CD14-positive monocyte (primary cell): ENCODE data around the gene SYNE1. TPM values are rescaled to one million over a fixed set of nuclear protein-coding genes. Genes with fewer than 3 reads are reported as not detected.

Source experiments
- DNase-seq, 3 donors: peaks; one replicate each; pipeline ENCODE4 v3.0.0-alpha.2; 2011 to 2022
- H2AFZ ChIP-seq: 2 replicates; pipeline ENCODE4 v1.6.0; 2012; ENCODE audit warnings: mild to moderate bottlenecking, low read depth, low read length, inconsistent platforms; ENCODE audit not compliant: insufficient read depth, poor library complexity, severe bottlenecking
- H3K27ac ChIP-seq, 2 donors: 1 replicate in 1 of 2; 2 replicates in 1 of 2; pipeline ENCODE4 v1.5.1; 2012 to 2013; ENCODE audit warnings: low read length in 2 of 2, control low read depth in 1 of 2, inconsistent platforms in 1 of 2, low read depth in 1 of 2, mild to moderate bottlenecking in 1 of 2
- H3K27me3 ChIP-seq, 2 donors: one replicate each; pipeline versions ENCODE4 v1.6.0 to v1.6.1; 2011 to 2013; ENCODE audit warnings: low read length in 2 of 2; ENCODE audit not compliant: control insufficient read depth in 2 of 2, insufficient read depth in 2 of 2
- H3K36me3 ChIP-seq, 2 donors: replicated peaks in 1 of 2; 1 replicate in 1 of 2; 2 replicates in 1 of 2; pipeline versions ENCODE4 v1.5.1 to v1.6.1; 2012 to 2013; ENCODE audit warnings: low read length in 2 of 2, control low read depth in 1 of 2, inconsistent platforms in 1 of 2, mild to moderate bottlenecking in 1 of 2; ENCODE audit not compliant: insufficient read depth in 2 of 2, control insufficient read depth in 1 of 2
- H3K4me1 ChIP-seq, 2 donors: 1 replicate in 1 of 2; 2 replicates in 1 of 2; pipeline versions ENCODE4 v1.5.1 to v1.6.1; 2012 to 2013; ENCODE audit warnings: low read length in 2 of 2, control low read depth in 1 of 2, inconsistent platforms in 1 of 2, mild to moderate bottlenecking in 1 of 2, moderate library complexity in 1 of 2; ENCODE audit not compliant: insufficient read depth in 2 of 2, control insufficient read depth in 1 of 2
- H3K4me2 ChIP-seq: replicated peaks from 2 replicates; pipeline ENCODE3; 2012; ENCODE audit warnings: low read length, moderate library complexity, mild to moderate bottlenecking; ENCODE audit not compliant: poor library complexity, severe bottlenecking; ENCODE audit errors: extremely low read depth
- H3K4me3 ChIP-seq, 3 experiments: fragments of 200-600 bp in 1 of 3; sonication (generic) in 1 of 3; replicated peaks in 1 of 3; 1 replicate in 2 of 3; 2 replicates in 1 of 3; pipeline ENCODE4 v1.5.1; 2011 to 2013; ENCODE audit warnings: low read length in 3 of 3, mild to moderate bottlenecking in 3 of 3, control low read depth in 2 of 3, low read depth in 2 of 3, inconsistent platforms in 1 of 3, moderate library complexity in 1 of 3
- H3K79me2 ChIP-seq: 2 replicates; pipeline ENCODE4 v1.6.0; 2012; ENCODE audit warnings: mild to moderate bottlenecking, control low read depth, inconsistent platforms, low read length, moderate library complexity; ENCODE audit not compliant: insufficient read depth
- H3K9ac ChIP-seq: 2 replicates; pipeline ENCODE4 v1.6.0; 2017; ENCODE audit warnings: low read length, mild to moderate bottlenecking; ENCODE audit not compliant: insufficient read depth, poor library complexity, severe bottlenecking
- H3K9me3 ChIP-seq, 2 donors: replicated peaks in 1 of 2; 1 replicate in 1 of 2; 2 replicates in 1 of 2; pipeline versions ENCODE4 v1.5.1 to v1.6.1; 2012 to 2013; ENCODE audit warnings: low read length in 2 of 2, control low read depth in 1 of 2; ENCODE audit not compliant: control insufficient read depth in 1 of 2, insufficient read depth in 1 of 2
- H4K20me1 ChIP-seq: 2 replicates; pipeline ENCODE4 v1.6.0; 2012; ENCODE audit warnings: mild to moderate bottlenecking, low read length, control low read depth, moderate library complexity; ENCODE audit not compliant: insufficient read depth
- H3K27ac Mint-ChIP-seq, 7 donors: one replicate each; pipeline ENCODE4 v1.8.0; 2020; ENCODE audit warnings: mild to moderate bottlenecking in 7 of 7, mixed read lengths in 7 of 7, moderate library complexity in 6 of 7, inconsistent platforms in 2 of 7
- H3K27me3 Mint-ChIP-seq, 3 donors: one replicate each; pipeline ENCODE4 v1.8.0; 2021 to 2022; ENCODE audit warnings: low read depth in 3 of 3, mild to moderate bottlenecking in 3 of 3, mixed read lengths in 3 of 3, moderate library complexity in 3 of 3, inconsistent platforms in 1 of 3
- H3K36me3 Mint-ChIP-seq, 2 donors: one replicate each; pipeline ENCODE4 v1.8.0; 2020; ENCODE audit warnings: mixed read lengths in 2 of 2, inconsistent platforms in 1 of 2, mild to moderate bottlenecking in 1 of 2
- H3K4me1 Mint-ChIP-seq: one replicate; pipeline ENCODE4 v1.8.0; 2020; ENCODE audit warnings: mild to moderate bottlenecking, mixed read lengths
- H3K4me3 Mint-ChIP-seq, 2 donors: one replicate each; pipeline ENCODE4 v1.8.0; 2020; ENCODE audit warnings: mild to moderate bottlenecking in 2 of 2, mixed read lengths in 2 of 2, moderate library complexity in 1 of 2
- H3K9me3 Mint-ChIP-seq, 7 donors: one replicate each; pipeline ENCODE4 v1.8.0; 2020 to 2022; ENCODE audit warnings: mixed read lengths in 7 of 7, mild to moderate bottlenecking in 6 of 7, moderate library complexity in 6 of 7, inconsistent platforms in 2 of 7
- WGBS: methylation state at CpG from one replicate; pipeline ENCODE4 v1.1.5; 2013; ENCODE audit warnings: missing lambda C conversion rate; ENCODE audit not compliant: insufficient coverage; 5-methylcytosine and 5-hydroxymethylcytosine counted together
- intact Hi-C, 2 donors: fragments of 100-400 bp; cut with micrococcal nuclease; formaldehyde crosslinking; loops; one replicate each; pipeline versions ENCODE4 v1.15.0 to v1.15.1; 2023
- polyA plus RNA-seq, 3 donors: library from polyadenylated mRNA; depleted of rRNA in 1 of 3; unstranded in 2 of 3; stranded (reverse) in 1 of 3; fragments of 300-500 nt in 2 of 3; fragments of >200 nt in 1 of 3; fragmentation: Illumina TruSeq in 2 of 3; gene quantifications; 1 replicate in 2 of 3; 2 replicates in 1 of 3; pipeline ENCODE4 v1.2.3, GENCODE V29; 2012 to 2021
- TF ChIP-seq, protein P1 (sequence below): fragments of 200-600 bp; IDR thresholded peaks from one replicate; pipeline ENCODE4 v1.8.0; 2022; ENCODE audit warnings: antibody characterized with exemption, mild to moderate bottlenecking

Gene SYNE1
- polyA plus RNA-seq, 3 donors = 3.7 to 24.5 (median 8.1) TPM

DNA sequence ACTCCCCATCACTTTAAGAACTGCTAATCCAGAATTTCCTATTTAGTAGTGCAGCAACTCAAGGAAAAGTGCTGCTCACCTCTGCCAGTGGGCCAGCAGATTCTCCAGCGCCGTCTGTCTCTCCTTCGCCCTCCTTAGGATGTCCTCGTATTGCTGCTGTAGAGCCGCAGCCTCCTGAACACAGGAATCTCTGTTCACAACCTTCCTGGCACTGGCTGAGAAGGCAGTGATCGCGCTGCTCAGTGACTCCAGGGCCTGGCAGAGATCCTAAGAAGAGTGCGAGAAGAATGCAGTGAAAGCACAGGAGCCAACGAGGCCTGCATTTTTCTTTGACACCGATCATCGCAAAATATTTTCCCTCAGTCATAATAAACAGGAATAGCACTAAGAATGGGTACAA is 209.0 kb downstream of the SYNE1 start:
- Histone ChIP-seq H2AFZ (no peak overlapping the region), H3K4me3 (no peak overlapping the region), H3K36me3 (no peaks in the 10 kb centered on the region), H3K4me2 (no peak overlapping the region), H3K4me1 (no peaks in the 10 kb centered on the region), H3K27ac (no peak overlapping the region), H3K27me3 (no peaks in the 10 kb centered on the region), H3K9me3 (no peaks in the 10 kb centered on the region), H3K79me2 (no peaks in the 10 kb centered on the region), H4K20me1 (no peaks in the 10 kb centered on the region), H3K9ac (no peak overlapping the region)
- H3K4me1 Mint-ChIP-seq = no peaks in the 10 kb centered on the region
- H3K9me3 Mint-ChIP-seq = peaks cover 0 to 2% (median 0%) of the 10 kb centered on the region in 7 donors
- no peaks in the 10 kb centered on the region for H3K36me3 Mint-ChIP-seq
- no peak for DNase-seq
- no peaks in the 10 kb centered on the region for H3K27me3 Mint-ChIP-seq
- H3K27ac Mint-ChIP-seq = no peak overlapping the region
- H3K4me3 Mint-ChIP-seq = no peak overlapping the region
- intact Hi-C loops = no loop called here
- 96% methylated on average over 7 of the region's 11 CpGs for WGBS
- TF ChIP-seq, protein P1, sequence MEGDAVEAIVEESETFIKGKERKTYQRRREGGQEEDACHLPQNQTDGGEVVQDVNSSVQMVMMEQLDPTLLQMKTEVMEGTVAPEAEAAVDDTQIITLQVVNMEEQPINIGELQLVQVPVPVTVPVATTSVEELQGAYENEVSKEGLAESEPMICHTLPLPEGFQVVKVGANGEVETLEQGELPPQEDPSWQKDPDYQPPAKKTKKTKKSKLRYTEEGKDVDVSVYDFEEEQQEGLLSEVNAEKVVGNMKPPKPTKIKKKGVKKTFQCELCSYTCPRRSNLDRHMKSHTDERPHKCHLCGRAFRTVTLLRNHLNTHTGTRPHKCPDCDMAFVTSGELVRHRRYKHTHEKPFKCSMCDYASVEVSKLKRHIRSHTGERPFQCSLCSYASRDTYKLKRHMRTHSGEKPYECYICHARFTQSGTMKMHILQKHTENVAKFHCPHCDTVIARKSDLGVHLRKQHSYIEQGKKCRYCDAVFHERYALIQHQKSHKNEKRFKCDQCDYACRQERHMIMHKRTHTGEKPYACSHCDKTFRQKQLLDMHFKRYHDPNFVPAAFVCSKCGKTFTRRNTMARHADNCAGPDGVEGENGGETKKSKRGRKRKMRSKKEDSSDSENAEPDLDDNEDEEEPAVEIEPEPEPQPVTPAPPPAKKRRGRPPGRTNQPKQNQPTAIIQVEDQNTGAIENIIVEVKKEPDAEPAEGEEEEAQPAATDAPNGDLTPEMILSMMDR = no peak

DNA sequence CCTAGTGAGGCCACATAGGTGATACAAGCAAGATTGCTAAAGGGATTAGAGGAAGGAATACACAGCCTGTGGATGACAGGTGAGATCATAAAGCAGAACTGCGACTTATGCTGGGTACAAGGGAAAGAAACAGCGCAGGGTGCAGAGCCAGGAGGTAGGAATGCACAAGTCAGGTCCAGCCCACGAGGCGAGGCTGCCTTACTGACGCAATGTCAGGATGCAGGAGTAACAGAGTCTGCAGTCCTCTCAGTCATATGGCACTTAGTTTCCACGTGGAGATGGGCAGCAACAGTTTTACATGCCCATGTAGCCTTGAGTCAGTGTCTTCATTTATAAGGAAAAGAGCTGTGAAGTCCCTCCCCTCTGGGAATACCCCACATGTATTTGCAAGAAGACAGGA is 210.9 kb downstream of the SYNE1 start:
- no peak overlapping the region for H3K27ac Mint-ChIP-seq
- WGBS = 91% methylated on average over 6 of the region's 6 CpGs
- no peak overlapping the region for H3K4me3 ChIP-seq
- H3K36me3 Mint-ChIP-seq = no peaks in the 10 kb centered on the region
- H4K20me1 ChIP-seq = no peaks in the 10 kb centered on the region
- no peaks in the 10 kb centered on the region for H3K36me3 ChIP-seq
- no peak overlapping the region for H3K9ac ChIP-seq
- H3K9me3 ChIP-seq = no peaks in the 10 kb centered on the region
- no peak overlapping the region for H3K27ac ChIP-seq
- H3K4me3 Mint-ChIP-seq = no peak overlapping the region
- H3K4me1 Mint-ChIP-seq = no peaks in the 10 kb centered on the region
- H3K4me1 ChIP-seq = no peaks in the 10 kb centered on the region
- H3K79me2 ChIP-seq = no peaks in the 10 kb centered on the region
- DNase-seq = no peak
- H2AFZ ChIP-seq = no peak overlapping the region
- no peaks in the 10 kb centered on the region for H3K27me3 Mint-ChIP-seq
- no peak overlapping the region for H3K4me2 ChIP-seq
- intact Hi-C loops = no loop called here
- H3K27me3 ChIP-seq = no peaks in the 10 kb centered on the region
- H3K9me3 Mint-ChIP-seq = peaks cover 0 to 3% (median 0%) of the 10 kb centered on the region in 7 donors
- TF ChIP-seq, protein P1 = no peak
